ENCODE measurements around the gene LCT.

DNA sequence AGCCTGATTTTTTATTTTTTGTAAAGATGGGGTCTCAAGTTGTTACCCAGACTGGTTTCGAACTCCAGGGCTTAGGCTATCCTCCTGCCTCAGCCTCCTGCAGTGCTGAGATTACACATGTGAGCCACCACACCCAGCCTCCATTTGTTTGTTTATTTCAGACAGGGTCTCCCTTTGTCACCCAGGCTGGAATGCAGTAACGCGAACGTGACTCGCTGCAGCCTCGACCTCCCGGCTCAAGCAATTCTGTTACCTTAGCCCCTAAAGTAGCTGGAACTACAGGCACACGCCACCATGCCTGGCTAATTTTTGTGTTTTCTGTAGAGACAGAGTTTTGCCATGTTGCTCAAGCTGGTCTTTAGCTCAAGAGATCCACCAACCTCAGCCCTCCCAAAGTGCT is 68.1 kb downstream of the LCT start:
- TF ChIP-seq, protein P1, sequence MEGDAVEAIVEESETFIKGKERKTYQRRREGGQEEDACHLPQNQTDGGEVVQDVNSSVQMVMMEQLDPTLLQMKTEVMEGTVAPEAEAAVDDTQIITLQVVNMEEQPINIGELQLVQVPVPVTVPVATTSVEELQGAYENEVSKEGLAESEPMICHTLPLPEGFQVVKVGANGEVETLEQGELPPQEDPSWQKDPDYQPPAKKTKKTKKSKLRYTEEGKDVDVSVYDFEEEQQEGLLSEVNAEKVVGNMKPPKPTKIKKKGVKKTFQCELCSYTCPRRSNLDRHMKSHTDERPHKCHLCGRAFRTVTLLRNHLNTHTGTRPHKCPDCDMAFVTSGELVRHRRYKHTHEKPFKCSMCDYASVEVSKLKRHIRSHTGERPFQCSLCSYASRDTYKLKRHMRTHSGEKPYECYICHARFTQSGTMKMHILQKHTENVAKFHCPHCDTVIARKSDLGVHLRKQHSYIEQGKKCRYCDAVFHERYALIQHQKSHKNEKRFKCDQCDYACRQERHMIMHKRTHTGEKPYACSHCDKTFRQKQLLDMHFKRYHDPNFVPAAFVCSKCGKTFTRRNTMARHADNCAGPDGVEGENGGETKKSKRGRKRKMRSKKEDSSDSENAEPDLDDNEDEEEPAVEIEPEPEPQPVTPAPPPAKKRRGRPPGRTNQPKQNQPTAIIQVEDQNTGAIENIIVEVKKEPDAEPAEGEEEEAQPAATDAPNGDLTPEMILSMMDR (IDR thresholded peaks at IDR 0.05): no peak
- TF ChIP-seq POLR2A (IDR thresholded peaks at IDR 0.05) (no peak), POLR2AphosphoS5 (IDR thresholded peaks at IDR 0.05) (no peak)
